Suprapubic skin (tissue), 4 donors: ENCODE data around the gene TUBA3E. TPM values are rescaled to one million over a fixed set of nuclear protein-coding genes. Genes with fewer than 3 reads are reported as not detected.
A peak's percentile ranks its signal among the peaks of the same experiment; 100 is the strongest.
"Not testable (repeated sequence)": the region's sequence is repeated elsewhere in the genome, so short reads cannot be mapped to it uniquely, and the experiment has no call there.

Source experiments
- DNase-seq, 2 donors: peaks; one replicate each; pipeline ENCODE4 v3.0.0-alpha.2; 2019; ENCODE audit warnings: low spot score in 2 of 2
- H3K27ac ChIP-seq: fragments of 200-600 bp; sonication (generic); one replicate; pipeline ENCODE4 v1.5.1; 2019
- H3K27me3 ChIP-seq: fragments of 200-600 bp; sonication (generic); one replicate; pipeline ENCODE4 v1.5.1; 2019
- H3K36me3 ChIP-seq: fragments of 200-600 bp; sonication (generic); one replicate; pipeline ENCODE4 v1.5.1; 2019
- H3K4me1 ChIP-seq: fragments of 200-600 bp; sonication (generic); one replicate; pipeline ENCODE4 v1.5.1; 2019
- H3K4me3 ChIP-seq: fragments of 200-600 bp; sonication (generic); one replicate; pipeline ENCODE4 v1.5.1; 2019; ENCODE audit warnings: mild to moderate bottlenecking
- H3K9me3 ChIP-seq: fragments of 200-600 bp; sonication (generic); one replicate; pipeline ENCODE4 v1.5.1; 2019
- EP300 ChIP-seq: sonication (generic); formaldehyde crosslinking; IDR thresholded peaks from one replicate; pipeline ENCODE4 v1.6.1; 2017; ENCODE audit warnings: antibody characterized with exemption
- POLR2A ChIP-seq, 2 donors: fragments of 450-650 bp; IDR thresholded peaks; one replicate each; pipeline ENCODE4 v1.6.1; 2017; ENCODE audit warnings: antibody characterized with exemption in 2 of 2, mild to moderate bottlenecking in 2 of 2, moderate library complexity in 2 of 2
- POLR2AphosphoS5 ChIP-seq, 3 donors: sonication (generic); formaldehyde crosslinking; IDR thresholded peaks; one replicate each; pipeline ENCODE4 v1.6.1; 2017; ENCODE audit warnings: antibody characterized with exemption in 3 of 3
- whole genome bisulfite sequencing: methylation state at CpG from one replicate; pipeline ENCODE4 v1.1.5; 2018; 5-methylcytosine and 5-hydroxymethylcytosine counted together
- total RNA-seq, 4 donors: library from RNA; depleted of rRNA; stranded (reverse); fragments of >200 nt; gene quantifications; one replicate each; pipeline ENCODE4 v1.1.0, GENCODE V29; 2016
- TF ChIP-seq, protein P1 (sequence below), 2 donors: fragments of 200-600 bp in 1 of 2; fragments of 450-650 bp in 1 of 2; sonication (generic) in 1 of 2; IDR thresholded peaks; one replicate each; pipeline ENCODE4 v1.5.1; 2016 to 2019; ENCODE audit warnings: antibody characterized with exemption in 2 of 2, mild to moderate bottlenecking in 1 of 2, moderate library complexity in 1 of 2

Gene TUBA3E
- total RNA-seq, 4 donors from 2014 or later, result not detected

DNA sequence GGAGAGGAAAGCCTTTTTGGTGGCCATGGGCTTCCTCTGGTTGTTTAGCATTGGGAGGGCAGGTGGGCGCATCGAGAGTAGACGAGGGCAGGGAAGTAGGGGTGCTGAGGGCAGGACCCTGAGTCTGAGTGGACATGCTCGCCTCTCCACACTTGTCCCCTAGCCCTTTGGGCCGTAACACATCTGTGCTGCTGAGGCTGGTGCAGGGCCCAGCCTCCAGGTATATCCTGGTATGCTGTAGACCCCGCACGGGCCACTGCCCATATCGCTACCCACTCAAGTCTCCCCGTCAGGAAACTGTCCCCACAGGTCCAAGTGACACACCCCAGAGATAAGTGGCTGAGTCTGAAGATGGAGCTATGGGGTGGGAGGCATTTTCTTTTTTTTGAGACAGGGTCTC, 39.6 kb downstream of the TUBA3E start:
- Histone ChIP-seq H3K4me3 (no peak overlapping the region), H3K9me3 (no peaks in the 10 kb centered on the region), H3K27ac (no peak overlapping the region), H3K36me3 (peaks cover 70% of the 10 kb centered on the region), H3K27me3 (no peaks in the 10 kb centered on the region), H3K4me1 (no peaks in the 10 kb centered on the region)
- no peak for DNase-seq
- WGBS, result 94% methylated on average over 9 of the region's 9 CpGs
- TF ChIP-seq POLR2AphosphoS5 (IDR thresholded peaks at IDR 0.05), result no peak
- no peak for TF ChIP-seq EP300
- TF ChIP-seq, protein P1, sequence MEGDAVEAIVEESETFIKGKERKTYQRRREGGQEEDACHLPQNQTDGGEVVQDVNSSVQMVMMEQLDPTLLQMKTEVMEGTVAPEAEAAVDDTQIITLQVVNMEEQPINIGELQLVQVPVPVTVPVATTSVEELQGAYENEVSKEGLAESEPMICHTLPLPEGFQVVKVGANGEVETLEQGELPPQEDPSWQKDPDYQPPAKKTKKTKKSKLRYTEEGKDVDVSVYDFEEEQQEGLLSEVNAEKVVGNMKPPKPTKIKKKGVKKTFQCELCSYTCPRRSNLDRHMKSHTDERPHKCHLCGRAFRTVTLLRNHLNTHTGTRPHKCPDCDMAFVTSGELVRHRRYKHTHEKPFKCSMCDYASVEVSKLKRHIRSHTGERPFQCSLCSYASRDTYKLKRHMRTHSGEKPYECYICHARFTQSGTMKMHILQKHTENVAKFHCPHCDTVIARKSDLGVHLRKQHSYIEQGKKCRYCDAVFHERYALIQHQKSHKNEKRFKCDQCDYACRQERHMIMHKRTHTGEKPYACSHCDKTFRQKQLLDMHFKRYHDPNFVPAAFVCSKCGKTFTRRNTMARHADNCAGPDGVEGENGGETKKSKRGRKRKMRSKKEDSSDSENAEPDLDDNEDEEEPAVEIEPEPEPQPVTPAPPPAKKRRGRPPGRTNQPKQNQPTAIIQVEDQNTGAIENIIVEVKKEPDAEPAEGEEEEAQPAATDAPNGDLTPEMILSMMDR (IDR thresholded peaks at IDR 0.05), result no peak
- TF ChIP-seq POLR2A (IDR thresholded peaks at IDR 0.05), result no peak

DNA sequence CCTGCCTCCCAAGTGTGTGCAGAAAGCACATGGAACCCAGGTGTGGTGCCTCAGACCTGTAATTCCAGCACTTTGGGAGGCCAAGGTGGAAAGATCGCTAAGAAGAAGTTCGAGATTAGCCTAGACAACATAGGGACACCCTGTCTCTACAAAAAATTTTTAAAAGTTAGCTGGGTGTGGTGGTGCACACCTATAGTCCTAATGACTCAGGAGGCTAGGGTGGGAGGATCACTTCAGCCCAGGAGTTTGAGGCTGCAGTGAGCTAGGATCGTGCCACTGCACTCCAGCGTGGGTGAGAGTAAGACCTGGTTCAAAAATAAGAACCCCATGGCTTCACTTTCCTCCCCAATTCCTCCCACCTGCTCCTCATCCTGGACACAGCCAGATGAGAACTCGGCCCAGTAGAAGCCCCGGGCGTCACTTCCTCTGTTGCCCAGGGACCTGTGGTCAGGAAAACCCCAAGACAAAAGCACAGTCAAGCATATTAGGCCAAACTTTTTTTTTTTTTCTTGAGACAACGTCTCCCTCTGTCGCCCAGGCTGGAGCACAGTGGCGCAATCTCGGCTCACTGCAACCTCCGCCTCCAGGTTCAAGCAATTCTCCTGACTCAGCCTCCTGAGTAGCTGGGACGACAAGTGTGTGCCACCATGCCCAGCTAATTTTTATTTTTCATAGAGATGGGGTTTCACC, 40.3 kb downstream of the TUBA3E start:
- not testable (repeated sequence) for H3K4me3 ChIP-seq, H3K4me1 ChIP-seq
- WGBS, result 77% methylated on average over 13 of the region's 13 CpGs

DNA sequence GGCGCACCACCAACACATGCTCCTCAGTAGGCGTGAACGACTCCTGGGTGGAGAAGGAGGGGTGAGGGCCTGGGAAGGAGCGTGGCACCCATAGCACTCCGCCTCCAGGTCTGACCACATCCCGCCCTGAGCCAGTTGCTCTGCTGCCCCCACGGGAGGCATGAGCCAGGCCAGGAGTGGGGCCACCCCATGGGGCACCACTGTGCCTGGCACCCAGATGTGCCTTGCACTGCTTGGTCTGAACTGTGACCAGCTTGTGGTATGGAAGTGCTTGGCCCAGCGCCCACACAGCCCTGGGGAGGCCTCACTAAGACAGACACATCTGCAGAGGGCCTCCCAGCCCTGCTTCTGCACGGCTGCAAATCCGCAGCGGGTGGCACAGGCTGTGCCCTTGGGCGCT, 40.9 kb downstream of the TUBA3E start:
- H3K4me1 ChIP-seq, result not testable (repeated sequence)

More for the DNA sequence above, 40.3 kb downstream of the TUBA3E start:
- peaks cover 69% of the 10 kb centered on the region for H3K36me3 ChIP-seq
- not testable (repeated sequence) for DNase-seq, H3K27ac ChIP-seq, H3K27me3 ChIP-seq, H3K9me3 ChIP-seq

GRCh38 chr2:130156624-130157004, 41.6 kb downstream of the TUBA3E start:
- no peak overlapping the region for H3K4me3 ChIP-seq
- TF ChIP-seq EP300 (no peak), POLR2A (IDR thresholded peaks at IDR 0.05) (no peak), POLR2AphosphoS5 (IDR thresholded peaks at IDR 0.05) (no peak)
- TF ChIP-seq, protein P1 (IDR thresholded peaks at IDR 0.05), result no peak
- H3K27me3 ChIP-seq, result no peaks in the 10 kb centered on the region
- DNase-seq, result no peak
- H3K27ac ChIP-seq, result no peak overlapping the region
- H3K9me3 ChIP-seq, result no peaks in the 10 kb centered on the region
- peaks cover 76% of the 10 kb centered on the region for H3K36me3 ChIP-seq
- WGBS, result 100% methylated on average over 1 of the region's 9 CpGs
- no peaks in the 10 kb centered on the region for H3K4me1 ChIP-seq

More for the DNA sequence above, 40.9 kb downstream of the TUBA3E start:
- DNase-seq, H3K27ac ChIP-seq, H3K27me3 ChIP-seq, H3K4me3 ChIP-seq, H3K9me3 ChIP-seq: not testable (repeated sequence)
- H3K36me3 ChIP-seq, result peaks cover 69% of the 10 kb centered on the region
- 82% methylated on average over 8 of the region's 12 CpGs for WGBS

GRCh38 chr2:130155956-130156623, 42.1 kb downstream of the TUBA3E start:
- DNase-seq, H3K27me3 ChIP-seq, H3K9me3 ChIP-seq, H3K27ac ChIP-seq, H3K4me3 ChIP-seq, H3K4me1 ChIP-seq: not testable (repeated sequence)
- H3K36me3 ChIP-seq, result peaks cover 76% of the 10 kb centered on the region
- 54% methylated on average over 7 of the region's 16 CpGs for WGBS
- TF ChIP-seq, protein P1 (IDR thresholded peaks at IDR 0.05), result peak in 1 of 2 donors; percentile 40

DNA sequence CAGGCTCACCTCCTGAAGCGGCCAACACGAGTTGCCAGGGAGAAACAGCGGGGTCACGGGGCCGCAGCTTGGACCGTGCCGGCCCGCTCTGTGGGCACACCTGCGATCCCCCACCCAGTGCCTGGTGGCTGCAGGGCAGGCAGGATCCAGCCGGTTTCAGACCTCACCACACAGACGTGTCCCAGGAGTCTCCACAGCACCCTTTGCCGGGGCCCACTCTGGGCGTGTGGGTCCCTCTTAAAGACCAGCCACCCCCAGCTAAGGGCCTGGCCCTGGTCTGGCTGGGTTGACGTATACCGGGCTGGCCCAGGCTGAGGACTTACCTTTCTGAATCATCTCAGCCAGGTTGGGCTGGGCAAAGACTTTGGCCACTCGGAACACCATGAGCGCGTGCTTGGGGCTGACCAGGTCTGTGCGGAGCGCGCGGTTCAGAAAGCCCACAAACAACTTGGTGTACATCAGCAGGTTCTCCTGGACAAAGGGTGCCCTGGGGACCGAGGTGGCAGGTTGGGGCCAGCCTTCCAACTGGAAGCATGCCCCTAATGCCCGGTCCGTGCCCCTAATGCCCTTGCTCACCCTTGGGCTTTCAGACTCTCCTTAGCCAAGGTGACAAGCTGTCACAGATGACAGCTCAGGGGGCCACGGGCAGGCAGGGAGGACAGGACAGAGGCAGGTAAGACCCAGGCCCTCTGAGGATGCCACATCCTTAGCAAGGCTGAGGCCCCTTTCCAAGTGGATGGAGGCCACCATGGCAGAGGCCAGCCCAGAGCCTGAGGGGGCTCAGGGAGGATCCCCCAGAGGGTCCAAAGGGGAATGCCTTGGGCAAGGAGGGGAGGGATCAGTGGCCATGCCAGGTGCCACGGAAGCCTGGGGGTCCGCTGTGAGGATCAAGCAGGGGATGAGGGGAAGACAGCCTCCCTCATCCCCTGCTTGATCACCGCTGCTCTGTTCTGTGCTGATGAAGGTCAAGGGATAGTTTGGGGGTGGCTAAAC, 43.2 kb downstream of the TUBA3E start:
- Histone ChIP-seq H3K4me1 (no peaks in the 10 kb centered on the region), H3K4me3 (no peak overlapping the region), H3K27ac (no peak overlapping the region), H3K36me3 (peaks cover 76% of the 10 kb centered on the region), H3K27me3 (no peaks in the 10 kb centered on the region), H3K9me3 (no peaks in the 10 kb centered on the region)
- 98% methylated on average over 8 of the region's 29 CpGs for WGBS
- TF ChIP-seq, protein P1 (IDR thresholded peaks at IDR 0.05), result no peak
- TF ChIP-seq POLR2AphosphoS5 (IDR thresholded peaks at IDR 0.05) (no peak), EP300 (no peak), POLR2A (IDR thresholded peaks at IDR 0.05) (no peak)
- peak in 1 of 2 donors; percentile 42 for DNase-seq

- not testable (repeated sequence) for H3K4me1 ChIP-seq, H3K27me3 ChIP-seq, H3K9me3 ChIP-seq, H3K27ac ChIP-seq, H3K4me3 ChIP-seq
- 100% methylated on average over 2 of the region's 8 CpGs for WGBS
- peak in 1 of 2 donors; percentile 25 for DNase-seq
- H3K36me3 ChIP-seq, result peaks cover 69% of the 10 kb centered on the region
Observed at GRCh38 chr2:130154423-130154770, 43.8 kb downstream of the TUBA3E start.

- not testable (repeated sequence) for H3K27ac ChIP-seq, H3K9me3 ChIP-seq, H3K4me3 ChIP-seq, H3K4me1 ChIP-seq, H3K27me3 ChIP-seq
- peaks cover 64% of the 10 kb centered on the region for H3K36me3 ChIP-seq
- WGBS, result 92% methylated on average over 12 of the region's 23 CpGs
- DNase-seq, result peak in 1 of 2 donors; percentile 31
Observed at GRCh38 chr2:130153721-130154422, 44.4 kb downstream of the TUBA3E start.
